ENCODE results near the gene SYT8. TPM values are rescaled to one million over a fixed set of nuclear protein-coding genes. Genes with fewer than 3 reads are reported as not detected.
A peak's percentile ranks its signal among the peaks of the same experiment; 100 is the strongest.

Gene SYT8
- total RNA-seq, 4 donors from 2014 or later, result 1.4 to 4.1 TPM; not detected in 2

DNA sequence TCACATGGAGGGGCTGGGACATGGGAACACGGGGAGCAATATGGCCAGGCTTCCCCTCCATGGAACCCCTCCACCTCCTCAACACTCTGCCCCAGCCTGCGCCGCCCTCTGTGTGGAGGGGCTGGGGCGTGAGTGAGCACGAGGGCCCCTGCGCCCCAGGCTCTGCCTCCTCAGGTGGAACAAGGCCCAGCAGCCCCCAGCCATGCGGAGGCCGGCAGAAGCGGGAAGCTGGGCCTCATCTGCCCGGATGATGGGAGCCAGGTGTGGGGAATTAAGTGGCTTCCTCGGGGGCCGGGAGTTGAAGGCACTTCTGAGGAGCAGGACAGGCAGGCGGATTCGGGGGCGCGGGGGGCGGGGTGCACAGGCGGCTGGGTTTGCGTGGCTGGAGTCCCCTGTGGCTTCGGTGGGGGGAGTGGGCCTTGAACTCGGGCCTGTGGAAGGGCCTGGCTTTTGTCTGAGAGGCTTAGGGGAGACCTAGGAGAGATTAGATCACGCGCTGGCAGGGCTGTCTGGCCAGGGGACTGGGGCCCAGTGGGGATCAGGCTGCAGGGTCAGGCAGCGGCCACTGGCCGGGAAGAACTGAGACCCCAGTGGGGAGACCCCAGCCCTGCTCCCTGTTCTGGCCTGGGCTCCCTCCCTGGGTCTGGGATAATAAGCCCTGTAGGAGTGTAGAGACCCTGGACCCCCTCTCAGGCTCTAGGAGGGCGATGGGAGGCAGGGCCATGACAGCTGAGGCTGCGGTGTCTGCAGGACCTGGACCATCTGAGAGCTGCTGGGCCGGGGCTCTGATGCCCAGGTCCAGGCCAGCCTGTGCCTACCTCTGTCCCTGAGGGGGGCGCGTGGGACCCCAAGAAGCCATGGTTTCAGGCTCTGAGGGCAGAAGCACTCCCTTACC is 43.6 kb downstream of the SYT8 start:
- Histone ChIP-seq H3K27ac (peak overlapping the region; percentile 60 to 74 (median 67)), H3K36me3 (no peaks in the 10 kb centered on the region), H3K9me3 (no peaks in the 10 kb centered on the region), H3K4me3 (no peak overlapping the region), H3K4me1 (peaks cover 0 to 66% (median 17%) of the 10 kb centered on the region in 4 donors), H3K27me3 (no peaks in the 10 kb centered on the region)
- in situ Hi-C loops (cut with MboI; ENCODE audit: low pct_ligation_motif_present in 1 of 4, low pct_unique_long_range_greater_than_20kb in 1 of 4, low sequenced_read_pairs in 3 of 4), result no loop called here
- 83% methylated on average over 23 of the region's 30 CpGs; no CpG with 5 or more reads in 1 of the 2 donors for WGBS, 2 donors (ENCODE audit: low coverage in 1 of 2)
- intact Hi-C loops (cut with DNase I; ENCODE audit: low total_unique reads), result no loop called here
- DNase-seq, result no peak
- TF ChIP-seq POLR2A (IDR thresholded peaks at IDR 0.05), result no peak
- no peak for TF ChIP-seq POLR2AphosphoS5 (IDR thresholded peaks at IDR 0.05)
- no peak for TF ChIP-seq EP300 (IDR thresholded peaks at IDR 0.05; ENCODE audit: low read depth)
- no peak for TF ChIP-seq CTCF (IDR thresholded peaks at IDR 0.05)

DNA sequence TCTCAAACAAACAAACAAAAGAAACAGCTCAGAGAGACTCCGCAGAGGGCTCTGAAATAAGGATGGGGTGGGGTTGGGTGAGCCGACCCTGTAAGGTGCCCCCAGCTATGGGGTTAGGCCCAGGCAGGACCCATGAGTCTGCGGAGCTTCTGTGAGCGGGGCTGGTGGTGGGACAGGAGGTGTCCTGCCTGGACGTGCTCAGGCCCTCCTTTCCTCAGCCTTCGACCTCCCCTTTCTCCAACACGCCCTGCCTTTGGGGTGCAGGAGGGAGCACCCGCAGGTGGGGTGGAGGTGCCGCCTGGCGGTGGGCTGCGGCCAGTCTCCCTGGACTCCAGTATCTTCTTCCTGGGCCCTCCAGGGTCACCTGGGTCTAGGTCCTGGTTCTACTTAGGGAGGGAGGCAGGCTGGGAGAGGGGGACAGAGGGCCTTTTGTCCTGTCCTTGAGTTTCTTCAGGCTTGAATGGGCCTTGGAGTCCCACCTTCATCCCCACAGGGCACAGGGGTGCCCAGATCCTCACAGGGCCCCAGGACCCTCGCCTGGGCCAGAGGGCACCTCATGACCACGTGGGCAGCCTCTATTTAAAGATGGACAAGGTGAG is 44.7 kb downstream of the SYT8 start:
- intact Hi-C loops (cut with DNase I; ENCODE audit: low total_unique reads), result no loop called here

DNA sequence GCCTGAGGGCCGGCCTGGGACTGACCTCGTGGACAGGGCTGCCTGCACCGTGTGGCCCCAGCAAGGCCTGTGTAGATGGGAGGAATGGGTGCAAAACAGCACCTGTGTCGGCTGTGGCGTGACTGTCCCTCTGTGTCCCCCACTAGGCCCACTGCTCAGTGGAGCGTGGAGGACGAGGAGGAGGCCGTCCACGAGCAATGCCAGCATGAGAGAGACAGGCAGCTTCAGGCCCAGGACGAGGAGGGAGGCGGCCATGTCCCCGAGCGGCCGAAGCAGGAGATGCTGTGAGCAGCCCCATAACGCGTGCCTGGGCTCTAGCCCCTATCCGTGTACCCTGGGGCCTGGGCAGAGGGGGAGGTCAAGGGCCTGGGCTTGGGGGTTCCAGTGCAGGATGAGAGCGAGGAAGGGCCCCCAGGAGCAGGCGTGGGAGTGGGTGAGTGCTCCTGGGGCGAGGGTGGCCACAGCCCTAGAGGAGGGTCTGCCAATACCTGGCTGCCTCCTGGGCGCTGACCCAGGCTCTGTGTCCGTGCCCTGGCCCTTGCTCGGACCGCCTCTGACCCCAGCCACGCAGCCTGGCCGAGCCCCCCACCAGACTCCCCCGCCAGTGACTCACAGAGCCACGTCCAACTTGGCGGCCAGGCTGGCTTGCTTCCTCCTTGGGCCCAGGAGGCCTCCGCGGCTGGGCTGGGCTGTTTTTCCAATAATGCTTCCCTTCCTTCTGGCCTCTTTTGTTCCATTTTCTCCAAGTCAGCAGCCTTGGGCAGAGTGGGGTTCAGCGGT is 45.3 kb downstream of the SYT8 start:
- WGBS, 2 donors (ENCODE audit: low coverage in 1 of 2), result 47 to 75% methylated on average over 3 to 28 of the region's 32 CpGs
- intact Hi-C loops (cut with DNase I; ENCODE audit: low total_unique reads) (loop anchor here (5.0 kb wide), 1 partner anchor 927 kb away; no protein-coding TSS in a partner anchor), in situ Hi-C loops (cut with MboI; ENCODE audit: low pct_ligation_motif_present in 1 of 4, low pct_unique_long_range_greater_than_20kb in 1 of 4, low sequenced_read_pairs in 3 of 4) (no loop called here)
- no peak for DNase-seq
- no peak for TF ChIP-seq CTCF (IDR thresholded peaks at IDR 0.05)
- peaks cover 0 to 60% (median 17%) of the 10 kb centered on the region in 4 donors for H3K4me1 ChIP-seq
- no peaks in the 10 kb centered on the region for H3K27me3 ChIP-seq
- no peak overlapping the region for H3K4me3 ChIP-seq
- H3K27ac ChIP-seq, result peak overlapping the region; percentile 60 to 74 (median 67)
- H3K36me3 ChIP-seq, result no peaks in the 10 kb centered on the region
- no peaks in the 10 kb centered on the region for H3K9me3 ChIP-seq

More for the DNA sequence above, 44.7 kb downstream of the SYT8 start:
- no peak for TF ChIP-seq CTCF (IDR thresholded peaks at IDR 0.05)
- TF ChIP-seq POLR2A (IDR thresholded peaks at IDR 0.05), result no peak
- TF ChIP-seq POLR2AphosphoS5 (IDR thresholded peaks at IDR 0.05), result no peak
- no peak for TF ChIP-seq EP300 (IDR thresholded peaks at IDR 0.05; ENCODE audit: low read depth)
- Histone ChIP-seq H3K36me3 (no peaks in the 10 kb centered on the region), H3K4me3 (no peak overlapping the region), H3K27me3 (no peaks in the 10 kb centered on the region), H3K4me1 (peaks cover 0 to 66% (median 17%) of the 10 kb centered on the region in 4 donors), H3K9me3 (no peaks in the 10 kb centered on the region), H3K27ac (peak overlapping the region; percentile 60 to 74 (median 67))
- 66 to 79% methylated on average over 2 to 9 of the region's 13 CpGs for whole genome bisulfite sequencing, 2 donors (ENCODE audit: low coverage in 1 of 2)
- DNase-seq, result no peak
- in situ Hi-C loops (cut with MboI; ENCODE audit: low pct_ligation_motif_present in 1 of 4, low pct_unique_long_range_greater_than_20kb in 1 of 4, low sequenced_read_pairs in 3 of 4), result no loop called here

Data from transverse colon (tissue), 4 donors.